ENCODE measurements around the gene TRERF1.

DNA sequence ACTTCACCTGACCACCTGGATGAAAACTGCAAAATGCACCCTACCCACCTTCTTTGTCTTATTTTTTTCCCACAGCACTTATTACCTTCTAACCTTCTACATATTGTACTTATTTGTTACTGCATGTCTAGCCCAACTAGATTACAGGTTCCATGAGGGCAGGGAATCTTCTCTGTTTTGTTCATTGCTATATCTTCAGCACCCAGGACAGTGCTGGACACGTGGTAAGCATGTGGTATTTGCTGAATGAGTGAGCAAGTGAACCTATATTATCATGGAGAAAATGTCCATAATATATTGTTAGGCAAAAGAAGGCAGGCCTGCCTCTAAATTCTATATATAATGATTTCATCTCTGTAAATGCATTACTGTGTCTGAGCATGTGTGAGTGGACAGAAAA is 107.0 kb downstream of the TRERF1 start:
- TF ChIP-seq, protein P1, sequence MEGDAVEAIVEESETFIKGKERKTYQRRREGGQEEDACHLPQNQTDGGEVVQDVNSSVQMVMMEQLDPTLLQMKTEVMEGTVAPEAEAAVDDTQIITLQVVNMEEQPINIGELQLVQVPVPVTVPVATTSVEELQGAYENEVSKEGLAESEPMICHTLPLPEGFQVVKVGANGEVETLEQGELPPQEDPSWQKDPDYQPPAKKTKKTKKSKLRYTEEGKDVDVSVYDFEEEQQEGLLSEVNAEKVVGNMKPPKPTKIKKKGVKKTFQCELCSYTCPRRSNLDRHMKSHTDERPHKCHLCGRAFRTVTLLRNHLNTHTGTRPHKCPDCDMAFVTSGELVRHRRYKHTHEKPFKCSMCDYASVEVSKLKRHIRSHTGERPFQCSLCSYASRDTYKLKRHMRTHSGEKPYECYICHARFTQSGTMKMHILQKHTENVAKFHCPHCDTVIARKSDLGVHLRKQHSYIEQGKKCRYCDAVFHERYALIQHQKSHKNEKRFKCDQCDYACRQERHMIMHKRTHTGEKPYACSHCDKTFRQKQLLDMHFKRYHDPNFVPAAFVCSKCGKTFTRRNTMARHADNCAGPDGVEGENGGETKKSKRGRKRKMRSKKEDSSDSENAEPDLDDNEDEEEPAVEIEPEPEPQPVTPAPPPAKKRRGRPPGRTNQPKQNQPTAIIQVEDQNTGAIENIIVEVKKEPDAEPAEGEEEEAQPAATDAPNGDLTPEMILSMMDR (IDR thresholded peaks at IDR 0.05; ENCODE audit: low read length), result no peak
- TF ChIP-seq EZH2 (IDR thresholded peaks at IDR 0.05; ENCODE audit: borderline replicate concordance, low read length), result no peak

Data from OCI-LY1 (cell line).